ENCODE results near the gene BAHCC1. TPM values are rescaled to one million over a fixed set of nuclear protein-coding genes. Genes with fewer than 3 reads are reported as not detected.

Gene BAHCC1
- total and polyA plus RNA-seq, 2 donors (not counting 3 experiments of a cell fraction or from before 2014, with no cell fraction given) = 4.7 to 11.6 TPM

- FAIRE-seq = peak; percentile 77
- H3K9me1 ChIP-seq (replicated peaks; ENCODE audit: control insufficient read depth, extremely low read depth, insufficient read depth, low read length) = no peaks in the 10 kb centered on the region
- CTCF ChIA-PET = interaction anchor here (0.7 to 1.7 kb wide), 5 partner anchors 10 to 164 kb away, joined by 3 to 6 read pairs (median 4); no protein-coding TSS in a partner anchor
- H3K9ac ChIP-seq (replicated peaks; ENCODE audit: extremely low read depth, insufficient read depth, low read length) = peak overlapping the region; percentile 45
- H3K9me3 ChIP-seq (replicated peaks; ENCODE audit: control insufficient read depth, insufficient read depth, low read length) = no peaks in the 10 kb centered on the region
- peak overlapping the region; percentile 25 for H2AFZ ChIP-seq (ENCODE audit: low read depth, low read length)
- TF ChIP-seq POLR2A (IDR thresholded peaks at IDR 0.05; ENCODE audit: low read depth, low read length) = peak; percentile 61
- no peak for TF ChIP-seq JUN (IDR thresholded peaks at IDR 0.05; ENCODE audit: borderline replicate concordance, insufficient read depth, insufficient read length, low read depth)
- peak; percentile 64 for TF ChIP-seq POLR2AphosphoS5 (IDR thresholded peaks at IDR 0.05; ENCODE audit: insufficient read depth, low read depth, low read length)
- H3K27me3 ChIP-seq (ENCODE audit: control insufficient read depth in 2 of 2, insufficient read depth in 2 of 2, low read length in 2 of 2) = no peaks in the 10 kb centered on the region
- peak; percentile 64 for DNase-seq (ENCODE audit: low read depth, low spot score)
- BruUV-seq (replicated peaks) = no TSS peak
- dilution Hi-C loops (cut with MboI; ENCODE audit: extremely low pct_ligation_motif_present, low sequenced_read_pairs) = no loop called here
- peaks cover 27% of the 10 kb centered on the region for H3K4me1 ChIP-seq (ENCODE audit: control insufficient read depth, extremely low read depth, insufficient read depth, low read length)
- H4K20me1 ChIP-seq (replicated peaks; ENCODE audit: control insufficient read depth, extremely low read depth, insufficient read depth, low read length) = no peaks in the 10 kb centered on the region
- H3K36me3 ChIP-seq (ENCODE audit: control insufficient read depth in 2 of 2, extremely low read depth in 1 of 2, insufficient read depth in 2 of 2, low read length in 2 of 2) = no peaks in the 10 kb centered on the region
- peak overlapping the region; percentile 42 for H3K4me2 ChIP-seq (ENCODE audit: insufficient read depth, low read length)
- H3K27ac ChIP-seq (ENCODE audit: insufficient read depth, low read depth, low read length) = peak overlapping the region; percentile 25
- no peaks in the 10 kb centered on the region for H3K79me2 ChIP-seq (ENCODE audit: control insufficient read depth, insufficient read depth, low read length)
- POLR2A ChIA-PET = interaction anchor here (0.6 to 0.9 kb wide), 3 partner anchors 10 to 93 kb away, joined by 4 to 6 read pairs (median 4); partner anchors contain the start of gene ACTG1
- intact Hi-C loops (cut with micrococcal nuclease) = loop anchor here (1.0 to 5.0 kb wide), 2 partner anchors 17 to 38 kb away; no protein-coding TSS in a partner anchor
- peak overlapping the region in 1 of 3 experiments; percentile 4 for H3K4me3 ChIP-seq (replicated peaks in 1 of 3; ENCODE audit: insufficient read depth in 1 of 3, low read depth in 1 of 3, low read length in 3 of 3)
These were observed 24.1 kb downstream of the BAHCC1 start for GRCh38 chr17:81419319-81419885.

GRCh38 chr17:81419886-81420768 is 24.9 kb downstream of the BAHCC1 start:
- Histone ChIP-seq H3K9ac (replicated peaks; ENCODE audit: extremely low read depth, insufficient read depth, low read length) (peak overlapping the region; percentile 45), H3K27me3 (ENCODE audit: control insufficient read depth in 2 of 2, insufficient read depth in 2 of 2, low read length in 2 of 2) (no peaks in the 10 kb centered on the region), H3K4me2 (ENCODE audit: insufficient read depth, low read length) (peak overlapping the region; percentile 42), H3K9me1 (replicated peaks; ENCODE audit: control insufficient read depth, extremely low read depth, insufficient read depth, low read length) (no peaks in the 10 kb centered on the region), H3K79me2 (ENCODE audit: control insufficient read depth, insufficient read depth, low read length) (no peaks in the 10 kb centered on the region), H3K4me1 (ENCODE audit: control insufficient read depth, extremely low read depth, insufficient read depth, low read length) (peaks cover 27% of the 10 kb centered on the region), H4K20me1 (replicated peaks; ENCODE audit: control insufficient read depth, extremely low read depth, insufficient read depth, low read length) (no peaks in the 10 kb centered on the region), H2AFZ (ENCODE audit: low read depth, low read length) (peak overlapping the region; percentile 25), H3K27ac (ENCODE audit: insufficient read depth, low read depth, low read length) (peak overlapping the region; percentile 25), H3K9me3 (replicated peaks; ENCODE audit: control insufficient read depth, insufficient read depth, low read length) (no peaks in the 10 kb centered on the region), H3K4me3 (replicated peaks in 1 of 3; ENCODE audit: insufficient read depth in 1 of 3, low read depth in 1 of 3, low read length in 3 of 3) (no peak overlapping the region), H3K36me3 (ENCODE audit: control insufficient read depth in 2 of 2, extremely low read depth in 1 of 2, insufficient read depth in 2 of 2, low read length in 2 of 2) (no peaks in the 10 kb centered on the region)
- FAIRE-seq (peak; percentile 35), DNase-seq (ENCODE audit: low read depth, low spot score) (no peak)
- intact Hi-C loops (cut with micrococcal nuclease) = loop anchor here (1.0 to 5.0 kb wide), 2 partner anchors 18 to 37 kb away; no protein-coding TSS in a partner anchor
- TF ChIP-seq GATA2 (IDR thresholded peaks at IDR 0.05; ENCODE audit: insufficient read depth, insufficient read length, low read depth, low read length) = no peak
- TF ChIP-seq EZH2 (IDR thresholded peaks at IDR 0.05; ENCODE audit: borderline replicate concordance, low read depth, low read length, severe bottlenecking) = no peak
- no peak for TF ChIP-seq POLR2A (IDR thresholded peaks at IDR 0.05; ENCODE audit: low read depth, low read length)
- TF ChIP-seq MAX (IDR thresholded peaks at IDR 0.05; ENCODE audit: insufficient read depth, insufficient read length) = no peak
- TF ChIP-seq JUN (IDR thresholded peaks at IDR 0.05; ENCODE audit: borderline replicate concordance, insufficient read depth, insufficient read length, low read depth) = no peak
- TF ChIP-seq FOS (IDR thresholded peaks at IDR 0.05; ENCODE audit: borderline replicate concordance, insufficient read depth, low read length) = no peak
- TF ChIP-seq MYC (IDR thresholded peaks at IDR 0.05; ENCODE audit: low read depth, low read length) = no peak
- no peak for TF ChIP-seq POLR2AphosphoS5 (IDR thresholded peaks at IDR 0.05; ENCODE audit: insufficient read depth, low read depth, low read length)
- TF ChIP-seq CTCF (IDR thresholded peaks at IDR 0.05; ENCODE audit: extremely low read depth in 1 of 2, insufficient read depth in 1 of 2, low read depth in 1 of 2, low read length in 2 of 2) = no peak
- dilution Hi-C loops (cut with MboI; ENCODE audit: extremely low pct_ligation_motif_present, low sequenced_read_pairs) = no loop called here
- CTCF ChIA-PET = interaction anchor here (1.0 to 1.7 kb wide), 4 partner anchors 9 to 64 kb away, joined by 3 to 6 read pairs (median 4); no protein-coding TSS in a partner anchor
- no TSS peak for BruUV-seq (replicated peaks)
- POLR2A ChIA-PET = interaction anchor here (0.6 kb wide), 2 partner anchors 52 to 92 kb away, joined by 4 read pairs; partner anchors contain the start of gene ACTG1

Data from endothelial cell of umbilical vein (primary cell).